ENCODE measurements around the gene ZNF595.

Gene ZNF595

GRCh38 chr4:107444-108429 is 54.6 kb downstream of the ZNF595 start:
- Histone ChIP-seq H3K4me3 (peak overlapping the region; percentile 58), H3K27ac (no peak overlapping the region)
- TF ChIP-seq CTCF (IDR thresholded peaks at IDR 0.05) = no peak
- DNase-seq (ENCODE audit: low spot score) = no peak

GRCh38 chr4:112771-113170 is 59.6 kb downstream of the ZNF595 start:
- no peak for TF ChIP-seq CTCF (IDR thresholded peaks at IDR 0.05)
- no peak overlapping the region for H3K4me3 ChIP-seq
- DNase-seq (ENCODE audit: low spot score) = no peak
- H3K27ac ChIP-seq = no peak overlapping the region

- DNase-seq (ENCODE audit: low spot score) = no peak
- Histone ChIP-seq H3K4me3 (no peak overlapping the region), H3K27ac (no peak overlapping the region)
- no peak for TF ChIP-seq CTCF (IDR thresholded peaks at IDR 0.05)
Observed at GRCh38 chr4:113732-114131, 60.6 kb downstream of the ZNF595 start.

DNA sequence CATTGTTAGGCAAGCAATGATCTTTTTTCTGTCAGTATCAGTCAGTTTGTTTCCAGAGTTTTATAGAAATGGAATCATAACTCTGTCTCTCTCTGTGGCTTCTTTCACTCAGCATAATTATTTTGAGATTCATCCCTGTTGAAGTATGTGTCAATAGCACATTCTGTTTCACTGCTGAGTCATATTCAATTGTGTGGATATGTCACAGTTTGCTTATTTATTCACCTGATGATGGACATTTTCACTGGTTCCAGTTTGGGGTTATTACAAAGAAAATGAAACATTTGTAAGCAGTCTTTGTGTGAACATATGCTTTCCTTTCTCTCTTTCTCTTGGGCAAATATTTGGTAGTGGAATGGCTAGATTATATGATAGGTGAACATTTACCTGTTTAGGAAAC is 61.0 kb downstream of the ZNF595 start:
- TF ChIP-seq CTCF (IDR thresholded peaks at IDR 0.05) = no peak
- DNase-seq (ENCODE audit: low spot score) = no peak
- Histone ChIP-seq H3K27ac (no peak overlapping the region), H3K4me3 (no peak overlapping the region)

DNA sequence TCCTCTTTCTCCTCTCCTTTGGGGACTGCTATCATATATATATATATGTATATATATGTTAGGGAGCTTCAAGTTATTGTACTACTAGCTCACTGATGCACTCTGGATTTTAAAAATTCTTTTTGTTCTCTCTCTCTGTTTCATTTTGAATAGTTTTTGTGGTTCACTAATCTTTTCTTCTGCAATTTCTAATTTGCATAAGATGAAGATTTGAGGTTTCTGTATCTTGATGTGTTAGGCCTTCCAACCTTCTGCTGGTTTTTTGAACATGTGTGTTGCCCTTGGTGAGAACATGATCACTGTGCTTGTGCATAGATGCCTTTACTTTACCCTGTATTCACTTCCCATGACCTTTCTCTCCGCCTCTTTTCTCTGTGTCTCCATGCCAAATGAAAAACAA is 63.4 kb downstream of the ZNF595 start:
- DNase-seq (ENCODE audit: low spot score) = no peak
- no peak overlapping the region for H3K4me3 ChIP-seq

GRCh38 chr4:120616-121015 is 67.5 kb downstream of the ZNF595 start:
- no peak for DNase-seq (ENCODE audit: low spot score)
- Histone ChIP-seq H3K4me3 (no peak overlapping the region), H3K27ac (no peak overlapping the region)
- TF ChIP-seq CTCF (IDR thresholded peaks at IDR 0.05) = no peak

More for the DNA sequence above, 63.4 kb downstream of the ZNF595 start:
- TF ChIP-seq CTCF (IDR thresholded peaks at IDR 0.05) = no peak
- no peak overlapping the region for H3K27ac ChIP-seq
